DND-41 (cell line): Measurements from ENCODE around the gene GLB1L3.

Source experiments
- CTCF ChIP-seq: IDR thresholded peaks from 2 replicates; pipeline ENCODE4 v1.5.1; 2012; ENCODE audit warnings: borderline replicate concordance, low read length, moderate library complexity, mild to moderate bottlenecking; ENCODE audit not compliant: poor library complexity, severe bottlenecking; ENCODE audit errors: extremely low read depth
- EZH2 ChIP-seq: IDR thresholded peaks from 3 replicates; pipeline ENCODE4 v1.6.1; 2012; ENCODE audit warnings: borderline replicate concordance, low read depth, mild to moderate bottlenecking, moderate library complexity, low read length, inconsistent platforms; ENCODE audit not compliant: severe bottlenecking

- TF ChIP-seq CTCF (peak; percentile 78), EZH2 (no peak)
Observed at GRCh38 chr11:134261626-134262488, 14.3 kb upstream of the GLB1L3 start.
